ENCODE data around the gene GLI3. TPM values are rescaled to one million over a fixed set of nuclear protein-coding genes. Genes with fewer than 3 reads are reported as not detected.

GLI3 gene
- total RNA-seq, 2 experiments from 2014 or later = 0.12 TPM; not detected in 1

GRCh38 chr7:42231043-42231787 is 5.8 kb downstream of the GLI3 start:
- H3K4me1 Mint-ChIP-seq = peaks cover 10% of the 10 kb centered on the region
- CTCF ChIA-PET = no interaction called here
- H3K4me3 Mint-ChIP-seq = no peak overlapping the region
- POLR2A ChIA-PET = no interaction called here
- no peak overlapping the region for H3K27ac Mint-ChIP-seq
- H3K9me3 Mint-ChIP-seq = no peaks in the 10 kb centered on the region
- peaks cover 90% of the 10 kb centered on the region for H3K27me3 Mint-ChIP-seq
- H3K36me3 Mint-ChIP-seq (ENCODE audit: low read depth) = no peaks in the 10 kb centered on the region
- no peak for DNase-seq

- no peaks in the 10 kb centered on the region for H3K36me3 Mint-ChIP-seq (ENCODE audit: low read depth)
- H3K27ac Mint-ChIP-seq = no peak overlapping the region
- POLR2A ChIA-PET = interaction anchor here (0.6 kb wide), 1 partner anchor 11 kb away, joined by 3 read pairs; no protein-coding TSS in a partner anchor
- peak overlapping the region; percentile 46 for H3K4me3 Mint-ChIP-seq
- CTCF ChIA-PET = no interaction called here
- H3K4me1 Mint-ChIP-seq = peaks cover 6% of the 10 kb centered on the region
- no peaks in the 10 kb centered on the region for H3K9me3 Mint-ChIP-seq
- no peak for DNase-seq
- H3K27me3 Mint-ChIP-seq = peaks cover 71% of the 10 kb centered on the region
Measured at GRCh38 chr7:42227936-42228591, 8.9 kb downstream of the GLI3 start.

DNA sequence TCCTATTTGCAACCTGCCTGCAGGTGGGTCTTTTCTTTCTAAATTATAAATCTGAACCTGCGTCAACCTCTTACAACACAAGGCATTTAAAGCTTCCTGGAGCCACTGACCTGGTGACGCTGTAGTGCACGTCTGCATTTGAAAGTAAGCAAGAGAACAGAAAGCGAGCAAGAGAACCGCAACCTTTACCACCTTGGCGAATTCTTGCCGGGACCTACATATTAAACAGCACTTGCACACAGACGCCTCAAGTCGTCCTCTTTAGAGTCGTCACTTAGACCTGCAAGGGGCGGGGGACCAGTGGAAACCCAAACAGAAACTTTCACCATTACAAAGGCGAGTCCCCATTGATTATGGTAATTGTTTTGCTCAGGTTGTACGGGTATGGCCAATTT is 9.5 kb downstream of the GLI3 start:
- Mint-ChIP-seq H3K27ac (no peak overlapping the region), H3K4me3 (peak overlapping the region; percentile 46), H3K4me1 (peaks cover 6% of the 10 kb centered on the region), H3K27me3 (peaks cover 67% of the 10 kb centered on the region), H3K36me3 (ENCODE audit: low read depth) (no peaks in the 10 kb centered on the region), H3K9me3 (no peaks in the 10 kb centered on the region)
- POLR2A ChIA-PET = interaction anchor here (0.6 kb wide), 1 partner anchor 11 kb away, joined by 3 read pairs; no protein-coding TSS in a partner anchor
- CTCF ChIA-PET = interaction anchor here (1.3 kb wide), 1 partner anchor 18 kb away, joined by 5 read pairs; no protein-coding TSS in a partner anchor
- DNase-seq = peak; percentile 32

DNA sequence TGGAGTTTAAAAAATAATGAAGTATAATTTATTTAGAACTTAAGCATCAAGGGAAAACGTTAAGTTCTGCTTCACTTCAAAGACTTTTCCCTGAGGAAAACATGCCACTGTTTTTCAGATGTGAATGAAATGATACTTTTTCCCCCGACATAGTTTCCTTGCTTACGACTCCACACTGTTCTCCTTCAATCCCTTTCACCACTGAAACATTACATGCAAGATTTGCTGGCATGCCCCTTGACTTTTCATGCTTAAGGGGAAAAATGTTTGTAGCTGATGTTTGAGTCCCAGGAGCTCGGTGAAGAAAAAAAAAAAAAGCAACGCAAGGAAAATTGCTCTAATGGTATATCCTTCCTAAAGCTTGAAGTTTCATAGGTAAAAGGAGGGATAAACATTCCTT is 10.0 kb downstream of the GLI3 start:
- Mint-ChIP-seq H3K4me1 (peaks cover 6% of the 10 kb centered on the region), H3K27me3 (peaks cover 62% of the 10 kb centered on the region), H3K36me3 (ENCODE audit: low read depth) (no peaks in the 10 kb centered on the region), H3K4me3 (no peak overlapping the region), H3K27ac (no peak overlapping the region), H3K9me3 (no peaks in the 10 kb centered on the region)
- ChIA-PET CTCF (interaction anchor here (1.3 kb wide), 1 partner anchor 17 kb away, joined by 5 read pairs; no protein-coding TSS in a partner anchor), POLR2A (no interaction called here)
- DNase-seq = no peak

DNA sequence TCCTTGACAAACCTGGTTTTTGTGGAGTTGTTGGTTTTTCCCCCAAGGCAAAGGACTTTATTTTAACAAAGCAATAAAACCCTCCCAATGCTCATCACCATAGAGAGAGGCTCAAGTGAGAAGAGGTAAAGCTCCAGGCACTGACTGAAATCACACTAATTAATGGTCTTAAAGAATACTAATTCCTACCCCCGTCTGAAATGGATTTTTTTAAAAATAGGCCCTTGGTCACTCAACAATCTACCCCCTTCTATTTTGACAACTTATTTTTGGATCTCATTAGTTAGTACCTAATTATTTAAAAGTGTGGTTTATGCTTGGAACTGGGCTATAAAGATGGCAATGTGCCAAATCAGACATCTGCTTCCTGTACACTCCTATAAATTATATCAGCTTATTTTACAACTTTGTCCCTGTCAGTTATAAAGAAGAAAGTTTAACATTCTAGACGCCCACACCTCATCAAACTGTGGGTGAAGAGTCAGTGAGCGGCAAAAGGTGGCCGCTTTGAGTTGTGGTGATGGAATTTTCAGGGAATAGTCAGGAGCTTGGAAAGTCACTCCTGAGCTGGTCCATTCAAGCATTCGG is 10.6 kb downstream of the GLI3 start:
- H3K27ac Mint-ChIP-seq = no peak overlapping the region
- H3K4me3 Mint-ChIP-seq = no peak overlapping the region
- POLR2A ChIA-PET = no interaction called here

GRCh38 chr7:42224391-42225003 is 12.5 kb downstream of the GLI3 start:
- Mint-ChIP-seq H3K4me3 (no peak overlapping the region), H3K27ac (no peak overlapping the region), H3K27me3 (peaks cover 44% of the 10 kb centered on the region), H3K4me1 (peaks cover 6% of the 10 kb centered on the region), H3K9me3 (no peaks in the 10 kb centered on the region), H3K36me3 (ENCODE audit: low read depth) (no peaks in the 10 kb centered on the region)
- DNase-seq = no peak
- POLR2A ChIA-PET = no interaction called here
- CTCF ChIA-PET = no interaction called here

More for the DNA sequence above, 10.6 kb downstream of the GLI3 start:
- peaks cover 58% of the 10 kb centered on the region for H3K27me3 Mint-ChIP-seq
- peaks cover 6% of the 10 kb centered on the region for H3K4me1 Mint-ChIP-seq
- H3K36me3 Mint-ChIP-seq (ENCODE audit: low read depth) = no peaks in the 10 kb centered on the region
- CTCF ChIA-PET = interaction anchor here (1.3 kb wide), 1 partner anchor 17 kb away, joined by 5 read pairs; no protein-coding TSS in a partner anchor
- DNase-seq = no peak
- H3K9me3 Mint-ChIP-seq = no peaks in the 10 kb centered on the region

GRCh38 chr7:42222891-42223290 is 14.1 kb downstream of the GLI3 start:
- H3K9me3 Mint-ChIP-seq = no peaks in the 10 kb centered on the region
- no peak for DNase-seq
- H3K4me1 Mint-ChIP-seq = peaks cover 6% of the 10 kb centered on the region
- peaks cover 32% of the 10 kb centered on the region for H3K27me3 Mint-ChIP-seq
- POLR2A ChIA-PET = no interaction called here
- no peak overlapping the region for H3K4me3 Mint-ChIP-seq
- no peaks in the 10 kb centered on the region for H3K36me3 Mint-ChIP-seq (ENCODE audit: low read depth)
- CTCF ChIA-PET = interaction anchor here (0.7 to 0.9 kb wide), 2 partner anchors 10 to 44 kb away, joined by 3 to 4 read pairs; no protein-coding TSS in a partner anchor
- no peak overlapping the region for H3K27ac Mint-ChIP-seq

- ChIA-PET CTCF (no interaction called here), POLR2A (no interaction called here)
- no peaks in the 10 kb centered on the region for H3K4me1 Mint-ChIP-seq
- peaks cover 28% of the 10 kb centered on the region for H3K27me3 Mint-ChIP-seq
- no peaks in the 10 kb centered on the region for H3K9me3 Mint-ChIP-seq
- DNase-seq = no peak
- H3K4me3 Mint-ChIP-seq = no peak overlapping the region
- H3K36me3 Mint-ChIP-seq (ENCODE audit: low read depth) = no peaks in the 10 kb centered on the region
- no peak overlapping the region for H3K27ac Mint-ChIP-seq
Measured at GRCh38 chr7:42222125-42222524, 14.9 kb downstream of the GLI3 start.

- no peaks in the 10 kb centered on the region for H3K36me3 Mint-ChIP-seq (ENCODE audit: low read depth)
- H3K4me1 Mint-ChIP-seq = no peaks in the 10 kb centered on the region
- ChIA-PET POLR2A (no interaction called here), CTCF (no interaction called here)
- no peak overlapping the region for H3K27ac Mint-ChIP-seq
- DNase-seq = no peak
- no peaks in the 10 kb centered on the region for H3K9me3 Mint-ChIP-seq
- no peak overlapping the region for H3K4me3 Mint-ChIP-seq
- peaks cover 24% of the 10 kb centered on the region for H3K27me3 Mint-ChIP-seq
Measured at GRCh38 chr7:42221304-42221703, 15.7 kb downstream of the GLI3 start.

- CTCF ChIA-PET = no interaction called here
- no peaks in the 10 kb centered on the region for H3K36me3 Mint-ChIP-seq (ENCODE audit: low read depth)
- H3K4me3 Mint-ChIP-seq = no peak overlapping the region
- H3K27me3 Mint-ChIP-seq = peaks cover 21% of the 10 kb centered on the region
- no peak overlapping the region for H3K27ac Mint-ChIP-seq
- no peaks in the 10 kb centered on the region for H3K9me3 Mint-ChIP-seq
- no peaks in the 10 kb centered on the region for H3K4me1 Mint-ChIP-seq
- no peak for DNase-seq
- POLR2A ChIA-PET = no interaction called here
Measured at GRCh38 chr7:42219447-42219846, 17.6 kb downstream of the GLI3 start.

- ChIA-PET CTCF (no interaction called here), POLR2A (no interaction called here)
- Mint-ChIP-seq H3K4me3 (no peak overlapping the region), H3K27me3 (peaks cover 18% of the 10 kb centered on the region), H3K36me3 (ENCODE audit: low read depth) (no peaks in the 10 kb centered on the region), H3K27ac (no peak overlapping the region), H3K9me3 (no peaks in the 10 kb centered on the region), H3K4me1 (no peaks in the 10 kb centered on the region)
- no peak for DNase-seq
Measured at GRCh38 chr7:42218248-42218647, 18.8 kb downstream of the GLI3 start.

- POLR2A ChIA-PET = no interaction called here
- Mint-ChIP-seq H3K36me3 (ENCODE audit: low read depth) (no peaks in the 10 kb centered on the region), H3K4me1 (no peaks in the 10 kb centered on the region), H3K27ac (no peak overlapping the region), H3K27me3 (peaks cover 18% of the 10 kb centered on the region), H3K9me3 (no peaks in the 10 kb centered on the region), H3K4me3 (no peak overlapping the region)
- DNase-seq = no peak
- CTCF ChIA-PET = no interaction called here
Measured at GRCh38 chr7:42217548-42217947, 19.5 kb downstream of the GLI3 start.

DNA sequence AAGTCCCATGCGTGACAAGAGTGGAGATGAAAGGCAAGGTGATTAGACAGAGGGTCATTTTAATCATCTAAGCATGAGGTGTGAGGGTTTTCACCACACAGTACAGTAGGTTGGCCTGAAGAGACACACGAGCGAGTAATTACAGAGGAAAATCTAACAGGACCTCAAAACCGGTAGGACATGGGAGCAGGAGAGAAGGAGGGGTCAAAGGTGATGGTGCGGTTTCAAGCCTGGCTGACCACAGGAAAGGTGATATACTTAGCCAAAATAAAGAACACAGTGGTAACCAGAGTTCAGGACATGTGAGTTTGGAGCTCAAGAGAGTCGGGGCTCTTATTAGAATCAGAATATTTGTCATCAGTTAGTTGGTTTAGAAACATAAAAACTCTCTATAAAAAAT is 20.0 kb downstream of the GLI3 start:
- CTCF ChIA-PET = no interaction called here
- H3K4me1 Mint-ChIP-seq = no peaks in the 10 kb centered on the region
- DNase-seq = no peak
- H3K4me3 Mint-ChIP-seq = no peak overlapping the region
- H3K27me3 Mint-ChIP-seq = peaks cover 18% of the 10 kb centered on the region
- no peaks in the 10 kb centered on the region for H3K9me3 Mint-ChIP-seq
- no peaks in the 10 kb centered on the region for H3K36me3 Mint-ChIP-seq (ENCODE audit: low read depth)
- H3K27ac Mint-ChIP-seq = no peak overlapping the region
- POLR2A ChIA-PET = interaction anchor here (0.7 kb wide), 1 partner anchor 11 kb away, joined by 3 read pairs; no protein-coding TSS in a partner anchor
